ENCODE data around the gene SMURF2.
"Not testable (repeated sequence)": the region's sequence is repeated elsewhere in the genome, so short reads cannot be mapped to it uniquely, and the experiment has no call there.

The SMURF2 gene

DNA sequence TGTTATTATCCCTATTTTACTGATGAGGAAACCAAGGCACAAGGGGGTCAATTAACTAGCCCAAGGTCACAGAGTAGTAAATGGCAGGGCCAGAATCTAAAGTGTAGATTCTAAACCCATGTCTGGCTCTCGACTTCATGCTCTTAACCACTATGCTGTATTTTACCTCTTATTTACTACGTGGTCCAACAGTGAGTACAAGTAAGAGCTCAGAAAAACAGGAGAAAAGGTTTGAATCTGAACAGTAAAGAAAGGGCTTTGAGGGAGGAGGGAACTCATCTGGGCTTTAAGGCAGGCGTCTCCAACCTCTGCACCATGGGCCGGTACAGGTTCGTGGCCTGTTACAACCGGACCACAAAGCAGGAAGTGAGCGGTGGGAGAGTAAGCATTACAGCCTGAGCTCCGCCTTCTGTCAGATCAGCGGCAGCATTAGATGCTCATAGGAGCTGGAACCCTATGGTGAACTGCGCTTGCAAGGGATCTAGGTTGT lies 62.9 kb downstream of the SMURF2 start:
- DNase-seq (ENCODE audit: low read depth in 2 of 3, low spot score in 2 of 3): peak in 2 of 3 experiments; percentile 33

DNA sequence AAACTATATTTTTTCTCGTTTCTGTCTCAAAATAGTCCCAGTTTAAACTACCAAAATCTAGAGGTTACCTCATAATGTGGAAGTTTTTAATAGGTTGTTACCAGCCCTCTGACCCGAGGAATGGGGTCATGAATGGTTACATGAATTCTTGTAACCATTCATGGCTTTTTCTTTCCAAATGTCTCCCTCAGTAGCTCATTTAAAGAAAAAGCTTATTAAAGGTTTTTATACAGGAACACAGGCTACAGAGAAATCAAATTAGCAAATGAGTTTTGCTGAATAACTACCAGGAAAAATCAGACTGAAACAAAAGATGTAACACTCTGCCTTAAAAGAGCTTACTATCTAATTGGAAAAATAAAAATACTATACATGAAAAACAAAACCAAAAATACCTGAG lies 63.4 kb downstream of the SMURF2 start:
- no peak for DNase-seq (ENCODE audit: low read depth in 2 of 3, low spot score in 2 of 3)

DNA sequence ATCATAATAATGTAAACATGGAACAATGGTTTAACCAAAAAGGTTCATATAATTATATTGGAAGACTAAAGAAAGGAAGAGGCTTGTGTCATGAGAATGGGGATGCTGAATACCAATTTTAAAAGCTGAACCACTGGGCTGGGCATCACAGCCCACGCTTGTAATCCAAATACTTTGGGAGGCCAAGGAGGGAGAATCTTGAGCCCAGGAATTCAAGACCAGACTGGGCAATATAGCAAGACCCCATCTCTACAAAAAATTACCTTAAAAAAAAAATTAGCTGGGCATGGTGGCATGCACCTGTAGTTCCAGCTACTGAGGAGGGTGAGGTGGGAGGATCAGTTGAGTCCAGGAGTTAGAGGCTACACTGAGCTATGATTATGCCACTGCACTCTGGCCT lies 65.1 kb downstream of the SMURF2 start:
- no peak for DNase-seq (ENCODE audit: low read depth in 2 of 3, low spot score in 2 of 3)

DNA sequence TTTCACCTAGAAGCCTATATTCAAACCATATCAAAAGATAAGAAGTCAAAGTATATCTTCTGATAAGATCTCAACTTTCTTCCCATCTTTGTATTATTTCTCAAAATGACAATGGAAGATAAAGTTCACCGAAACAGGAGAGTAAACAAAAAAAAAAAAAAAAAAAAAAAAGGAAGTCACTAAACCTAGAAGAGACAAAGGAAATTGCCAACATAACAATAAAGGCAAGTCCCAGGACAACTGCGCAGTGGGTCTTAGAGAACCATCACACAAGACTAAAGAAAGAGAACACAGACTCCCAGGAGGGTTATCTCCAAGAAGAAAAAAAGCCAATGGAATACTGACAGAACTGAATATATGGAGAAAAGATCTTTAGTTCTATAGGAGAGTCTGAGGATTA lies 65.7 kb downstream of the SMURF2 start:
- no peak for DNase-seq (ENCODE audit: low read depth in 2 of 3, low spot score in 2 of 3)

DNA sequence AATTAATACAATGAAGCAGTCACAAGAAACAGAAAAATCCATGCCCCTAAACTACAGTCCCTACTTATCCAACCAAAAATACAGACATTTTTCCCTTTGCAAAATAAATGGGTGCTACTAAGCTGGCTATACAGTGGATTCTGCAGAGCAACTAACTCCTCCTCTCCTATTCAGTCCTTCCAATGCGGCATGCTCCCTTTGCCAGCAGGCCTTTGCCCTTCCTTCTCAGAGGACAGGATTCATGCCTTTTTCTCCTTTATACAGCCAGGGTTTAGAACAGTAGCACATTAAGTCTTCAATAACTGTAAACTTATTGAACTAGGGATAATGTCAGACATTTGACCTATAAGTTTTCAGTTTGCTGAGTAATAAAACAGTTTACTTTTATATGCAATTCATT lies 70.2 kb downstream of the SMURF2 start:
- DNase-seq (ENCODE audit: low read depth in 2 of 3, low spot score in 2 of 3): no peak

DNA sequence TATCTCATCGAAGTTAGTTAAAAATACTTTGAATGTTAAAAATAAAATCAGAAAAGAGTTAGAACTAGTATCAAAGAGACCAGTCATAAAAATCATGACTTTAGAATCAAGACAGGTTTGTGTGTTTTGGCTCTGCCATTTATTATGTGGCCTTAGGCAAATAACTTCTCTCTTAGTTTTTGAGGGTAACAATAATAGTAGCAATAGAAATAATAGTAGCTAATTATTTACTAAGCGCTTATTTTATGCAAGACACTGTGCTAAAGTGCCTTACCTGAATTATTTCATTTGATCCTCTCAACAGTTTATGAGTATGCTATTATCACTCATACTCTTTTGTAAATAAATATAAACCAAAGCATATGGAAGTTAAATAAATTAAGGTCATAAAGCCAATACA lies 77.0 kb downstream of the SMURF2 start:
- DNase-seq (ENCODE audit: low read depth in 2 of 3, low spot score in 2 of 3): no peak

DNA sequence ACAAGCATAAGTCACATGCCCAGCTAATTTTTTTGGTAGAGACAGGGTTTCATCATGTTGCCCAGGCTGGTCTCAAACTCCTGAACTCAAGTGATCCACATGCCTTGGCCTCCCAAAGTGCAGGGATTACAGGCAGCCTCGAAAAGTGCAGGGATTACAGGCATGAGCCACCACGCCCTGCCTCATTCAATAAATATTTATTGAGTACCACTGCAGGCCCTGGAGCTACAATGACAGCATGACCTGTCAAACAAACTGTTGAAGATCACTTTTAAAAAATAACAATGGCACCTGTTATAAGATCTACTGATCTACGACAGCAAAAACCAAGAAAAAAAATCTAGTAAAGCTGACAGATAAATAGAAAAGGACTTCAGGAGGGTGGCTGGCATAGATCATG lies 79.1 kb downstream of the SMURF2 start:
- no peak for DNase-seq (ENCODE audit: low read depth in 2 of 3, low spot score in 2 of 3)

DNA sequence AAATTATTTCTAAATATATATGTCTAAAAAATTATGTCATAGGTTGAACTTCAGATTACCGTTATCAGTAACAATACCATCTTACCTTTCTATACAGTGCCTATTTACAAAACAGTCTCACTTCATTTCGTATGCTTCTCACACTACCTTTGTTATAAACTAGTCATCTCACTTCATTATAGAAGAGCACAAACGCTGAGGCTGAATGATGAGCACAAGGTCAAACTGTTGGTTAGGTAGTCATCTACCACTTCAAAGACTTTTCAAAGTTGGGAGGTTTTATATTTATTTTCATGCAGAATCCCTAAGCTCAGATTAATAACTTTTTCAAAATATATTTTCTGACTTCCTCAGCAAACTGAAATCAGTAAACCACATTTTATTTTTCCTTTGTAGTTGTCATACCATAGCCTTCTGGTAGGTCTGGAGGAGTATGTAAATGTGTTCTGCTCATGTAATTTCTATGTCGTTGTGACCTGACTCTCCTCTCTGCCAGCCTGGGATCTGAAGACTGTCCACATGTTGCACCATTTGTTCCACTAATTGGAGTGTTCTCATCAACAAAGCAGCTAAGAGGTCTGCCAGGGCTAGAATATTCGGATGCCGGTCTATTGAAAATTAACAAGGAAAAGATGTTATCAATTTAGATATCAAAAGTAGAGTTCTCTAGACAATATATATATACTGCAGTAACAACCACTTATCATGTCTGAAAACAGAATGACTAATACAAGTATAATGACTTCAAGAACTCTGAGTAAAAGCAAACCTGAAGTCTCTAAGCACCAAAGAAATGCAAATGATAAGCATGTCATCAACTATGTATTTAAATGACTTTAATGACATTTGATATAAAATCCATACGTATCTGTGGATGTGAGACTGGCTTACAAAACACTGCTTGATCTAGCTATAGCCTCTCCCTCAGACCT lies 81.5 kb downstream of the SMURF2 start:
- DNase-seq (ENCODE audit: low read depth in 2 of 3, low spot score in 2 of 3): no peak

DNA sequence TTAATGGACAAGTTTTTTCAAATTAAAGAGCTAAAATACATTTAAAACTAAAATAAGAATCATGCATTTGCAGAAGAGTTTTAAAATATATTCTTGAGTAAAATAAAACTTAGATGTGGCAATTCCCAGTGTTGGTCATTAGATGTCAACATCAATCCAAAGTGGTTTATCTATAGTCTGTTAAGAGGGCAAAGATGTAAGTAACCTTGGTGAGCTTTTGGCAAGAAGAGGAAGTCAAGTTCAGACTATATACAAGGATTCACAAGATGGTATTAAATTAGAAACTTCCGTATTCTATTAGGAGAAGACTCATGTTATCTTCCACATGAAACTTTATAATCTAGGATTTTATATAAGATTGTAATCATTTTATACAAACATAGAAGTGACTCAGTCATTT lies 82.2 kb downstream of the SMURF2 start:
- no peak for DNase-seq (ENCODE audit: low read depth in 2 of 3, low spot score in 2 of 3)

DNA sequence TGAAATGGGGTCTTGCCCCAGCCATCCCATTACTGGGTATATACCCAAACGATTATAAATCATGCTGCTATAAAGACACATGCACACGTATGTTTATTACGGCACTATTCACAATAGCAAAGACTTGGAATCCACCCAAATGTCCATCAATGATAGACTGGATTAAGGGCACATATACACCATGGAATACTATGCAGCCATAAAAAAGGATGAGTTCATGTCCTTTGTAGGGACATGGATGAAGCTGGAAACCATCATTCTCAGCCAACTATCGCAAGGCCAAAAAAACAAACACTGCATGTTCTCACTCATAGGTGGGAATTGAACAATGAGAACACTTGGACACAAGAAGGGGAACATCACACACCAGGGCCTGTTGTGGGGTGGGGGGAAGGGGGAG lies 85.1 kb downstream of the SMURF2 start:
- DNase-seq (ENCODE audit: low read depth in 2 of 3, low spot score in 2 of 3): not testable (repeated sequence)

DNA sequence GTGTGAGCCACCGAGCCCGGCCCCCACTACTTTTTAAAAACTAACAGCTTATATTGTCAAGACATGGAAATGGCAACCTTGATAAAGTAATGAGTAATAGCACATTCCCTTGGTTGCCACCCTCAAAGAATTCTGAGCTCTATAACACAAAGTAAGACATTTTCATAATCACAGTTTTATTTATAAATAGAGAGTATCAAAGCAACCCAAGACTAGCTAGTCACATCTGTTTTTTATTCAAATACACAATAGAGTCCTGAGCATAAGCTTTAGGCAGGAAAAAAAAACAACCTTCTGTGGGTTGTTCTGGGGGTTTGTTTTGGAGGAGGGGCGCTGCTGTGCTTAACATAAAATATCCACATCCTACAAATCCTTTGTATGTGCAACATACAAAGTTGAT lies 86.7 kb downstream of the SMURF2 start:
- DNase-seq (ENCODE audit: low read depth in 2 of 3, low spot score in 2 of 3): no peak

DNA sequence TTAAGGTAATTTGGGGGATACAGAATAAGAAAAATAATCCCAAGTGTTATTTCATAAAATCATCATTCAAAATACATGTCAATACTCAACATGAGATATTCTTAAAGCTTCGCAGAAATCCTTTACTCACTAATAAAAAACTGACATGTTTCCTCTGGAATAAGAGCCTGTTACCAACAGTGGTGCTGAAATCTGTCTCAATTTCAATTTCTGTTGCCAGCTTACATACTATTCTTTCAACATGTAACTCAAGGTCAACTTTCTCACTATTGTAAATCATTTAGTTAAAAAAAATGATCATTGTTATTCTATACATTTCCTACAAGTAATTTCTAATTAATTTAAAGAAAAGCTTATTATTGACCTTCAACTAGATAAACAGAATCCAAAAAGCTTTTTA lies 87.5 kb downstream of the SMURF2 start:
- DNase-seq (ENCODE audit: low read depth in 2 of 3, low spot score in 2 of 3): no peak

DNA sequence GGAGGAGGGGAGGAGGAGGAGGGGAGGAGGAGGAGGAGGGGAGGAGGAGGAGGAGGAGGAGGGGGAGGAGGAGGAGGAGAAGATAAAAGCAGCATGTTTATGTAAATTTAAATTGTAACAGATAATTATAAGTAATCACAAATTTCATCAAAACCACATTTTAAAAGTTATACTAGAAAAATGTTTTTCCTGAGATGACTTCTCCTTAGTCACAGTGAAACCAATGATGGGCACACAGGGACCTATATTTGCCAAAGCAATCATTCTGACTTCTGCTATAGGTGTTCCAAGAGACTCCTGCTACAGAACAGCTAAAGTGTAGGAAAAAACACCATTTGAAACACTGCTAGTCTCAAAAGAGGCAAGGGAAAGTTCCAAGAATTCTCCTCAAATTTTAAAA lies 88.9 kb downstream of the SMURF2 start:
- no peak for DNase-seq (ENCODE audit: low read depth in 2 of 3, low spot score in 2 of 3)

DNA sequence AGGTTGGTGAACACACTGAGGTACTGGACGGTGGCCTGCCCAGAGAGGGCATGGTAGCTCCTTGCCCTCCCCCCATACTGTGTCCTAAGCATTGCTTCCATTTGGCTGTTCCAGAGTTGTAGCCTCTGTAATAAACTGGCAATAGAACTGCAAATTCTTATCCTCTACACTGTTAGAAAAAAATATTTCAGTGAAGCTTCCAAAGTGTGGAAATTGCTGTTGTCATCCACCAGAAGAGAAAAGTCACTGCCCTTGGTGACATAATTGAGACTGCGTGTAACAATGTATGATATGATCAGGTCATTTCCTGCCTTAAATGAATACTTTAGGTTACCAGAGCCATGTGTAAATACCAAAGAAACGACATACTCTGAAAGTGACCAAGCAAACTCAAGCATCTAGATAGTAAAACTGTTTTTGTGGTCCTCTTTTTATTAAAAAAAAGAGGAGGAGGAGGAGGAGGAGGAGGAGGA lies 89.4 kb downstream of the SMURF2 start:
- DNase-seq (ENCODE audit: low read depth in 2 of 3, low spot score in 2 of 3): no peak

DNA sequence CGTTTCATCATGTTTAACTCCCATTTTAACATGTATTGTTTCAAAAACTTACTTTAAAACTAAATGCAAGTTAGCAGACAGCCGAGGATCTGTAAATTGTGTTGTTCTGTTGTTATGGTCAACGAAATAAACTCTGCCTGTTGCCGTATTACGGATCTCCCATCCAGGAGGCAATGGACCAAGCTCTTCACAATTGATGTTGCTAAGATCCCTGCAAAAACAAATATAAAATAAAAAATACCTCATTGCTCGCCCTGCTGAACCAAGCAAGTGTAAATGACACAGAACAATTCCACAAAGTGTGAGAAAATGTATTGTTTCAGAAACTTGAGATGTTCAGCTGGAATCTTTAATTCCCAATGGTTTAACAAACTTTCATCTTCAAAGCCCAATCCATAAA lies 90.4 kb downstream of the SMURF2 start:
- no peak for DNase-seq (ENCODE audit: low read depth in 2 of 3, low spot score in 2 of 3)

DNA sequence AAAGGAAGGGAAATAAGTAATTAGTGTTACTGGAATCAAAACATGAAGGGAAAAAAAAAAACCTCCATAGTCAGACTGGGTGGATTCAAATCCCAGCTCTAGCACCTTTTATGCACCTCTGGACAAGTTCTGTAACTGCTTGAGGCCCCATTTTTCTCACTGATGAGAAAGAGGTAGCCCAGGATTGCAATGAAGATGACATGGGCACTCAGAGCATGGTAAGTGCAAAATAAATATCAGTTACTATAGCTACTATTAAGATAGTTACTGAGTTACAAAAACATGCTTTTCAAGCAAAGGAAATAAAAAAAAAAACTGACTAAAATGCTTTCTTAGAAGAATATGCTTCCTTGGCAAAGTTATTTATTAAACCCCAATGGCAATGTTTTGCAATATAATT lies 96.5 kb downstream of the SMURF2 start:
- no peak for DNase-seq (ENCODE audit: low read depth in 2 of 3, low spot score in 2 of 3)

DNA sequence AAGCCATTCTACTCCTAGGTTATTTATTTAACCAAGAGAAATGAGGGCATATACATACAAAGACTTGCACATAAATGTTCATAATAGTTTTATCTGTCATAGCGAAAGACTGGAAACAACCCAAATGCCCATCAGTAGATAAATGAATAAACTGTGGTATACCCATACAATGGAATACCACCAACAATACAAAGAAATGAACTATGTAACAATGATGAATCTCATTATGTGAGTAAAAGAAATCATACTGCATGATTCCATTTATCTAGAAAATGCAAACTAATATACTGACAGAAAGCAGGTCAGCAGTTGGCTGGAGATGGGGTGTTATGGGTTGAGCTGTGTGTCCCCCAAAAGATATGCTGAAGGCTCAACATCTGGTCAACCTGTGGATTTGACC lies 98.0 kb downstream of the SMURF2 start:
- DNase-seq (ENCODE audit: low read depth in 2 of 3, low spot score in 2 of 3): no peak

DNA sequence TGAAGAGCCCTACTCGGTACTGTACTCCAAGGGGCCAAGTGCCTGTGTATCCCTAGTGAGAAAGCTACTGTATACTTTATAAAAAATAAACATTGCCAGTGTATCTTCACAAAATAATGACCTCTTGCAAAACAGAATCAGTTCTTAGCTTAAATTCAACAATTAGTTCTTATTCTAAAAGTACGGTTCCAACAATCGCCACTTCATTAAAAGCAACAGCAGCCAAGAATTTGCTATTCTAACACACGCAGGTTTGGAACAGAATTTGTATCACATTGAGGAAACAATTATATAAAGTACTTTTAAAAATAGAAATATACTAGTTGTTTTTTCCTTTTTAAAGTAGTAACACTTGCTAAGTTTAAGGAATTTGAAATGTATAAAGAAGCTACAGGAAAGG lies 106.8 kb downstream of the SMURF2 start:
- DNase-seq (ENCODE audit: low read depth in 2 of 3, low spot score in 2 of 3): no peak

DNA sequence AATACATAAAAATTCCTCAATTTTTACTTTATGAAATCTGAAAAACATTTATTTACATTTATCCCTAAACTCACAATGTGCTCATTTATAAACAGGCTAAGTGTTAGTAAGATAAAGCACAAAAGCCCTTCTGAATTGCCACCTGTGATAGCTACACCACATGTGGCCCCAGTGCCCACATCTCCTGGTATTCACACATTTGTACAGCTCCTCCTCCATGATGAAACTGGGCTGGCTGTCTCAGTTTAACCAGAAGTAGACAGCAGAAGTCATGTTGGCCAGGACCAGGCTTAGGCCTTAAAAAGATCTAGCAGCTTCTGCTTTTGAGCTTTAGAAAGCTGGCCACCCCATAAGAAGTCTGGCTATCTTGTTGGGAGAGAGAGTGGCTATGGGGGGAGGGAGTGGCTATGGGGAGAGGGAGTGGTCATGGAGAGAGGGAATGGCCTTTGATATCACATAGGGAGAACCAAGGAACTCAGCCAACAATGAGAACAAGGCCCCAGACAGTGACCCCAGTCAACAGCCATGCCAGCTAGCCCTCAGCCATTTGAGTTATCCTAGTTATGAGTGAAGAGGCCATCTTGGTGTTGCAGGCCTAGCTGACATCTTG lies 108.0 kb downstream of the SMURF2 start:
- no peak for DNase-seq (ENCODE audit: low read depth in 2 of 3, low spot score in 2 of 3)

DNA sequence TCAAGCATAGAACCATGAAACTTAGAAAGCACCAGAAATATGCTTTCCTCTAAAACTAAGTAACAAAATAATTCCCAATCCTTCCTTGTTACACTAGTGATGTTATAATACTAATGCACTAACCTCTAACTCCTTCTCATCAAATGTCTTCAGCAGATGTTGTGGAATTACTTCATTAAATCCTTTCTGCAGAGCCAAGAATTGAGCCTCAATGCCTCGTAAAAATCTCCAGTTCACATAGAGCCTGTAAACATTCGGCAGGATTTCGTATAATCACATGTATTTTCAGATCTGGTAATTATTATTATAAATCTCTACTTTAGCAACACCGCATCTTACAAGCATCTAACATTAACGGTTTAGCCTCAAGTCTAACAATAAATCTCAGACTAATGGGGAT lies 110.6 kb downstream of the SMURF2 start:
- DNase-seq (ENCODE audit: low read depth in 2 of 3, low spot score in 2 of 3): no peak

DNA sequence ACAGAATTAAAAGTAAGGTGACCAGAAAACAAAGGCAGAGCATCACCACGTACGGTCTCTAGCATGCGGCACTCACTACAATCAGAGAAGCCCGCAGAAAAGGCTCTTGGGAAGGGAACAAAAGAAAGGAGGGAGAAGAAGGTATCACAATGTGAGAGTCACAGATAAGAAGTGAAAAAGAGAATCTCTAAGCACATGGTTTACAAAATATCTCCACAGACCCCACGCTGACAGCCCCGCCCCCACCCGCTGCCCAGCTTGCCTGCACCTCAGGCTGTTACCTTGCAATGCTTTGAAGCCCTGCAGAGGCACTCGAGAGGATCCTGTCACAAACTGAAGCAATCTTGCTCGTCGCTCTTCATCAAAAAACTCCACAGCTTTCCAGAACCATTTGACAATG lies 114.8 kb downstream of the SMURF2 start:
- DNase-seq (ENCODE audit: low read depth in 2 of 3, low spot score in 2 of 3): no peak

DNA sequence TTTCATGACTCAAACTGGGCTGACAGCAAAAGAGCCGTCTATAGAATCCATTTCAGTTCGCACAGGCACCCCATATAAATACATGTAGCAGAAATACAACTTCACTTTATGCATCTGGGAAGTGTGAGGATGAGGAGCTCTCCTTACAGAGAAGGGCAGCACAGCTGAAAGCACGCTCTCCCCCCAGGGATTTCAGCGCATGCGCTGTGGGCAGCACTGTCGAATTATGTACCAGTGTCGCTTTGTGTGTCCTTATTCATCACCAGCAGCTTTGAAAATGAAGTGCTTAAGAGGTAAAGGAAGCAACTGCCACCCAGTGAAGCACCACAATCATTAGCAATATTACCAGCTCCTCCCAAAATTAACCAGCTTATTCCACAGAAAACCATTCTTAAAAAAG lies 115.4 kb downstream of the SMURF2 start:
- no peak for DNase-seq (ENCODE audit: low read depth in 2 of 3, low spot score in 2 of 3)

DNA sequence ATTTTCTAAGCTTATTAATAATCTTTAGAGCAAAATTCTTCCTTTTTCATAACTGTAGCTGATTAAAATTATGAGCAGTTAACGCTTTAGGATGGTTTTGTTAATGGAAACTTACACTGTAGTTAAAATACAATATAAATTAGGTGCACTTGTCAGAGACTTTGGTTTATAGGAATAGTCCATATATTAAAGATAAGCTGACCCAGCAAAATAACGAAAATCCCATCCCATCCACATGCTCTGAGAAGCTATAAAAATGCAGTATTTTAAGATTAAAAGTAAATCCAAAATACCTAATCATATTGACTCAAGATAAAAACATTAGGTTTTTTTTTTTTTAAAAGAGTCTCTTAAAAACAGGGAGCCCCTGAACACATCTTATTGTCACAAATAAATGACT lies 117.4 kb downstream of the SMURF2 start:
- DNase-seq (ENCODE audit: low read depth in 2 of 3, low spot score in 2 of 3): no peak

Measured in activated CD8-positive, alpha-beta memory T cell treated with anti-CD3 and anti-CD28 coated beads for 48 hours (primary cell).